Large intestine (tissue), 3 donors: ENCODE measurements around the gene LRFN4. TPM values are rescaled to one million over a fixed set of nuclear protein-coding genes. Genes with fewer than 3 reads are reported as not detected.

Source experiments
- DNase-seq, 2 donors: peaks; one replicate each; pipeline versions ENCODE4 v3.0.0 to v3.0.0-alpha.2; 2013
- H3K27ac ChIP-seq: one replicate; pipeline ENCODE4 v1.5.1; 2013; ENCODE audit warnings: low read length
- H3K27me3 ChIP-seq: 2 replicates; pipeline ENCODE4 v1.6.1; 2013; ENCODE audit warnings: low read length; ENCODE audit not compliant: control insufficient read depth, insufficient read depth
- H3K36me3 ChIP-seq: 2 replicates; pipeline ENCODE4 v1.6.1; 2013; ENCODE audit warnings: low read length; ENCODE audit not compliant: control insufficient read depth, insufficient read depth
- H3K4me1 ChIP-seq: one replicate; pipeline ENCODE4 v1.6.1; 2013; ENCODE audit warnings: low read length; ENCODE audit not compliant: control insufficient read depth, insufficient read depth
- H3K4me3 ChIP-seq: one replicate; pipeline ENCODE4 v1.5.1; 2013; ENCODE audit warnings: low read length
- H3K9me3 ChIP-seq: one replicate; pipeline ENCODE4 v1.6.1; 2013; ENCODE audit warnings: mild to moderate bottlenecking, low read depth, low read length, moderate library complexity; ENCODE audit not compliant: control insufficient read depth
- WGBS: methylation state at CpG from one replicate; pipeline ENCODE4 v1.1.5; 2013; ENCODE audit warnings: low lambda C conversion rate; ENCODE audit not compliant: insufficient coverage; 5-methylcytosine and 5-hydroxymethylcytosine counted together
- polyA plus RNA-seq: library from polyadenylated mRNA; unstranded; fragments of 120-200 nt; gene quantifications from one replicate; pipeline ENCODE4 v1.2.1, GENCODE V29; 2013

Gene LRFN4
- polyA plus RNA-seq, 1 donor, result 15.7 TPM

- WGBS, result no CpG with 5 or more reads among the region's 35 CpGs
- DNase-seq, result no peak
Observed at GRCh38 chr11:66864172-66864901, 7.5 kb downstream of the LRFN4 start.

DNA sequence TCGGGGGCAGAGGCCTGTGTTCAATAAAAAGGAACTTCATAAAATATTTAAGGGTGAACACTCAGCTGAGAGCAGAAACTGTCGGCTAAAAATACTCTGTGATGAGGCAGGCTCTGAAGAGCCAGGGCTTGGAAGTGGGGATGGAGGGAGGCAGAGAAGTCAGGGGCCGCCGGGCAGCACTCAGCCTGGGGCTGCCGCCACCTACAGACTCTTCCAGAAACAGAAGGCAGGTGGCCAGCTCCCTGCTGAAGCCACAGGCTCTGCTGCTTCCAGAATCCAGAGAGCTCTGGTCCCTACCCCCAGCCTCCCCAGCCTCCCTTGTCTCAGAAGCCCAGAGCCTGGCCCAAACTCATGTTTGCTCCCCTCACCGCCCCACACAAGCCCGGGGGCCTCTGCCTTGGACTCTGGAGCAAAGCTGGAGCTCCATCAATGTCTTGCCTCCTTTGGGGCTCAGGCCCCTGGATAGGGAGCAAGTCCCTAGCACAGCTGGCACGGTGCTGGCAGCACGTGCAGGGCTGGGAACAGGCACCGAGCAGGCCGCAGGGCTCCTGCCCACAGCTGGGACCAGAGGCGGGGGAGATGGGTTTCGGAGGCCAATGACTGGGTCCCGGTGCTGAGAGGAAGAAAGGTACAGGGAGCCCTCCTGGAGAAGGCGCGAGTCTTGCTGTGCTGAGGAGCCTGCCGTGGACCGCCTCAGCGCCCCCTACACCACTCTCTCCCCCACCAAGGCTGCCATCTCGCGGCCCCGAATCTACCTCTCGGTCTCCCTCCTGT is 8.2 kb downstream of the LRFN4 start:
- H3K9me3 ChIP-seq, result no peaks in the 10 kb centered on the region
- DNase-seq, result no peak

More at GRCh38 chr11:66864172-66864901, 7.5 kb downstream of the LRFN4 start:
- Histone ChIP-seq H3K36me3 (peaks cover 2% of the 10 kb centered on the region), H3K4me1 (peaks cover 3% of the 10 kb centered on the region), H3K4me3 (no peak overlapping the region), H3K9me3 (no peaks in the 10 kb centered on the region), H3K27me3 (no peaks in the 10 kb centered on the region), H3K27ac (no peak overlapping the region)

GRCh38 chr11:66866007-66866406 is 9.1 kb downstream of the LRFN4 start:
- H3K27me3 ChIP-seq, result no peaks in the 10 kb centered on the region
- H3K4me1 ChIP-seq, result peaks cover 3% of the 10 kb centered on the region
- no CpG with 5 or more reads among the region's 23 CpGs for WGBS
- H3K27ac ChIP-seq, result no peak overlapping the region
- H3K9me3 ChIP-seq, result no peaks in the 10 kb centered on the region
- H3K4me3 ChIP-seq, result no peak overlapping the region
- DNase-seq, result no peak
- peaks cover 10% of the 10 kb centered on the region for H3K36me3 ChIP-seq

More for the DNA sequence above, 8.2 kb downstream of the LRFN4 start:
- peaks cover 3% of the 10 kb centered on the region for H3K36me3 ChIP-seq
- no CpG with 5 or more reads among the region's 23 CpGs for WGBS
- no peaks in the 10 kb centered on the region for H3K27me3 ChIP-seq
- no peak overlapping the region for H3K27ac ChIP-seq
- peaks cover 3% of the 10 kb centered on the region for H3K4me1 ChIP-seq
- no peak overlapping the region for H3K4me3 ChIP-seq

GRCh38 chr11:66866511-66866986 is 9.7 kb downstream of the LRFN4 start:
- Histone ChIP-seq H3K36me3 (peaks cover 13% of the 10 kb centered on the region), H3K27ac (no peak overlapping the region), H3K9me3 (no peaks in the 10 kb centered on the region), H3K4me3 (no peak overlapping the region), H3K27me3 (no peaks in the 10 kb centered on the region), H3K4me1 (peaks cover 3% of the 10 kb centered on the region)
- WGBS, result no CpG with 5 or more reads among the region's 7 CpGs
- DNase-seq, result no peak

GRCh38 chr11:66867425-66868040 is 10.7 kb downstream of the LRFN4 start:
- Histone ChIP-seq H3K4me1 (peaks cover 3% of the 10 kb centered on the region), H3K9me3 (no peaks in the 10 kb centered on the region), H3K36me3 (peaks cover 14% of the 10 kb centered on the region), H3K4me3 (no peak overlapping the region), H3K27ac (no peak overlapping the region), H3K27me3 (no peaks in the 10 kb centered on the region)
- WGBS, result no CpG with 5 or more reads among the region's 14 CpGs
- no peak for DNase-seq

GRCh38 chr11:66868082-66868725 is 11.3 kb downstream of the LRFN4 start:
- Histone ChIP-seq H3K27me3 (no peaks in the 10 kb centered on the region), H3K9me3 (no peaks in the 10 kb centered on the region), H3K27ac (no peak overlapping the region), H3K36me3 (peaks cover 14% of the 10 kb centered on the region), H3K4me1 (peaks cover 3% of the 10 kb centered on the region), H3K4me3 (no peak overlapping the region)
- WGBS, result 100% methylated on average over 2 of the region's 13 CpGs
- DNase-seq, result no peak

DNA sequence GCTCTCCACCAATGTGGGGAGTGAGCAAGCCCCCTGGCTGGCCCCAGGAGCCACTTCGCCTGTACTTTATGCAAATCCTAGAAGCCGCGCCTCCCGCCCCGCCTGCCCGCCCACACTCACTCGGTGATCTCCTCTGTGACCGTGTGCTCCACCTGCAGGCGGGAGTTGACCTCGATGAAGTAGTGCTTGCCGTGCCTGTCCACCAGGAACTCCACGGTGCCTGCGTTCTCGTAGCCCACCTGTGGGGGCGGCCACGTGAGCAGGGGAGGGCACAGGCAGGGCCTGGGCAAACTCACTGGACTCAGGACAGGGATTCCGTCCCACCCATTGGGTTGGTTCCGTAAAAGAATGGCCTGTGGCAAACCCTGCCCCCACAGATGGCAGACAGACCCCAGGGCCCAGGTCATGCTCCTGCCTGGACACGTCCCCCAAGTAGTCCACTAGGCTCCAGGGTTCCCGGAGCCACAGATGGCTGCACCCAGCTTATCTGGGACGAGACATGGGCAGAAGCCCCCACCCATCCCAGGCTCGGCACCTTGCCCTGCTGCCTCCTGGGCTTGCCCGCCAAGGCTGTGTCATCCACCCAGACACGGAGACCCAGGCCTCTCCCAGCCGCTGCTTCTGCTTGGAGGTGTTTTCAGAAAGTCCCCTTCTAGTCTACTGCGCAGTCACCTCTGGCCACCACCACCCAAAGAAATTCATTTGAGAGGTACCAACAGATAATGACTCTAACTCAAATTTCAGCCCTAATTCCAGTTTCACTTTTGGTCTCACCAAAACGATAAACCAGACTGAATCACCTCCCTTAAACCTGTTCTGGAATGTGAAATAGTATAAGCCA is 12.1 kb downstream of the LRFN4 start:
- Histone ChIP-seq H3K36me3 (peaks cover 14% of the 10 kb centered on the region), H3K4me1 (peaks cover 3% of the 10 kb centered on the region), H3K27me3 (no peaks in the 10 kb centered on the region), H3K4me3 (no peak overlapping the region), H3K27ac (no peak overlapping the region), H3K9me3 (no peaks in the 10 kb centered on the region)
- peak; percentile 54 to 69 for DNase-seq
- WGBS, result 80% methylated on average over 1 of the region's 27 CpGs

- no peaks in the 10 kb centered on the region for H3K27me3 ChIP-seq
- peaks cover 14% of the 10 kb centered on the region for H3K36me3 ChIP-seq
- H3K9me3 ChIP-seq, result no peaks in the 10 kb centered on the region
- H3K4me3 ChIP-seq, result no peak overlapping the region
- no CpG with 5 or more reads among the region's 9 CpGs for WGBS
- H3K4me1 ChIP-seq, result peaks cover 3% of the 10 kb centered on the region
- no peak overlapping the region for H3K27ac ChIP-seq
- DNase-seq, result no peak
Observed at GRCh38 chr11:66869567-66869870, 12.7 kb downstream of the LRFN4 start.

GRCh38 chr11:66870131-66870530 is 13.3 kb downstream of the LRFN4 start:
- DNase-seq, result no peak
- no CpG with 5 or more reads among the region's 16 CpGs for WGBS
- no peak overlapping the region for H3K27ac ChIP-seq
- no peaks in the 10 kb centered on the region for H3K27me3 ChIP-seq
- no peaks in the 10 kb centered on the region for H3K9me3 ChIP-seq
- H3K36me3 ChIP-seq, result peaks cover 14% of the 10 kb centered on the region
- peaks cover 3% of the 10 kb centered on the region for H3K4me1 ChIP-seq
- no peak overlapping the region for H3K4me3 ChIP-seq
